ENCODE results near the gene SYT14.

SYT14 gene

DNA sequence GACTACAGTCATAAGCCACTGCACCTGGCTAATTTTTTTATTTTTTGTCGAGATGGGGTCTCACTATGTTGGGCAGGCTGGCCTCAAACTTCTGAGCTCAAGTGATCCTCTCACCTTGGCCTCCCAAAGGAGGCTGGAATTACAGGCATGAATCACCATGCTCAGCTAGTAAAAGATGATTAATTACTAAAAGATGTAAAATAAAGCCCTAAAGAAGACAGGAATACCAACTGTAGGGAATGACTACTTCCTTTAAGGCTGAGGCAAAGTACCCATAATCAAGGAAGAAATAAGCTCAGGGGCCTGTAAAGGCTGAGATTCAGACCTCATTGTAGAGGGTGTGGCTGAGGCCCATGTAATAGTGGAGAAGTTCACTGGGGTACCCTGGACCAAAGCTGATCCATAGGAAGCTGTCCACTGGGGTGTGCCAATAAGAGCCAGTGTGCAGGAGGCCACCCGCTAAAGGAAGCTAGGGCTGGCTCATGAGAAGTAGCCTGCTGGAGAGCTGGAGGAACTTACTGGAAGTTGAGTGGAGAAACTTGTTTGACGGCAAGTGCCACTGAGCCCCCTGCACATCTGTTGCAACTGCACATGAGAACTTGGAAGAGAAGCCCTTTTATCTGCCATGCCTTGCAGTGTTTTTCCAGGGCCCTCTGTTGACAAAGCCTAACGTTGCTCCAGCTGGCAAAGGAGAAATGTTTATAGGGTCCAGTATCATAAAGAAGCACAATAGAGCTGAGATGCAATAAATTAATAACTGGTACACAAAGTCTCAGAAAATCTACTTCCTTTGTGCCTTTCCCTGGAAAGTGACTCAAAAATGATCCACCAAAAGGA lies 276.8 kb downstream of the SYT14 start:
- DNase-seq: no peak

- no peak for DNase-seq
Measured at GRCh38 chr1:210217482-210217881, 279.5 kb downstream of the SYT14 start.

DNA sequence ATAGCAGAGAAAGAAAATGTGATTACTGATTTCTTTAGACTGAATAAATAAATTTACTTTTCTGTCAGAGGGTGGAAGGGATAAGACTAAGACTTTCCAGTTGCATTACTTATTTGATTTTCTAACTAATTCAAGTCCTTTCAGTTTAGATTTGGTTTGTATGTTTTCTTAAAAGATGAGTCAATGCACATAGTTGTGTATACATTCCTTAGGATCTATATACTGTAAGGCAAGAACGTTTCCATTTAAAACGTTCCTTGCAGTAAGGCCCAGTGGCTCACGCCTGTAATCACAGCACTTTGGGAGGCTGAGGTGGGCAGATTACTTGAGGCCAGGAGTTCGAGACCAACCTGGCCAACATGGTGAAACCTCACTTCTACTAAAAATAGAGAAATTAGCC lies 280.0 kb downstream of the SYT14 start:
- no peak for DNase-seq
